ENCODE measurements around the gene CEBPZ.
A peak's percentile ranks its signal among the peaks of the same experiment; 100 is the strongest.
"Not testable (repeated sequence)": the region's sequence is repeated elsewhere in the genome, so short reads cannot be mapped to it uniquely, and the experiment has no call there.

Gene CEBPZ

GRCh38 chr2:37211939-37212338 is 19.5 kb downstream of the CEBPZ start:
- no peak for DNase-seq

GRCh38 chr2:37211212-37211611 is 20.2 kb downstream of the CEBPZ start:
- no peak for DNase-seq

GRCh38 chr2:37206760-37207159 is 24.6 kb downstream of the CEBPZ start:
- DNase-seq: not testable (repeated sequence)

- no peak for DNase-seq
Observed at GRCh38 chr2:37205689-37206341, 25.6 kb downstream of the CEBPZ start.

GRCh38 chr2:37205071-37205661 is 26.2 kb downstream of the CEBPZ start:
- DNase-seq: not testable (repeated sequence)

GRCh38 chr2:37203708-37204107 is 27.7 kb downstream of the CEBPZ start:
- no peak for DNase-seq

- DNase-seq: no peak
Observed at GRCh38 chr2:37201766-37202165, 29.6 kb downstream of the CEBPZ start.

GRCh38 chr2:37201208-37201607 is 30.2 kb downstream of the CEBPZ start:
- no peak for DNase-seq

- no peak for DNase-seq
Observed at GRCh38 chr2:37198681-37199065, 32.7 kb downstream of the CEBPZ start.

- DNase-seq: peak; percentile 55
Observed at GRCh38 chr2:37196320-37197195, 34.8 kb downstream of the CEBPZ start, which contains the start of gene CEBPZOS. CEBPZOS (plus strand) TSS chr2:37196496; CDS start chr2:37199705, 3,209 bp downstream.

- not testable (repeated sequence) for DNase-seq
Observed at GRCh38 chr2:37195862-37196319, 35.5 kb downstream of the CEBPZ start.

- DNase-seq: no peak
Observed at GRCh38 chr2:37192551-37192950, 38.8 kb downstream of the CEBPZ start.

GRCh38 chr2:37191747-37192146 is 39.6 kb downstream of the CEBPZ start:
- DNase-seq: no peak

- DNase-seq: no peak
Observed at GRCh38 chr2:37191253-37191652, 40.1 kb downstream of the CEBPZ start.

GRCh38 chr2:37190290-37190689 is 41.1 kb downstream of the CEBPZ start:
- DNase-seq: no peak

- no peak for DNase-seq
Observed at GRCh38 chr2:37189452-37190153, 41.8 kb downstream of the CEBPZ start.

- no peak for DNase-seq
Observed at GRCh38 chr2:37188570-37188969, 42.8 kb downstream of the CEBPZ start, which contains the start of gene SULT6B1. SULT6B1 (minus strand) TSS chr2:37188670; CDS start chr2:37188640, 30 bp downstream.

- DNase-seq: no peak
Observed at GRCh38 chr2:37181726-37182684, 49.4 kb downstream of the CEBPZ start.

- DNase-seq: no peak
Observed at GRCh38 chr2:37180640-37181039, 50.8 kb downstream of the CEBPZ start.

GRCh38 chr2:37180006-37180639 is 51.3 kb downstream of the CEBPZ start:
- no peak for DNase-seq

GRCh38 chr2:37173741-37174140 is 57.7 kb downstream of the CEBPZ start:
- DNase-seq: no peak
